GM19455 (cell line): Measurements from ENCODE around the gene ASZ1.

Experiments
- ATAC-seq: cut with Tn5 transposase; IDR thresholded peaks from one replicate; pipeline ENCODE4 v1.9.1; 2021; ENCODE audit not compliant: unreplicated experiment

Gene ASZ1

DNA sequence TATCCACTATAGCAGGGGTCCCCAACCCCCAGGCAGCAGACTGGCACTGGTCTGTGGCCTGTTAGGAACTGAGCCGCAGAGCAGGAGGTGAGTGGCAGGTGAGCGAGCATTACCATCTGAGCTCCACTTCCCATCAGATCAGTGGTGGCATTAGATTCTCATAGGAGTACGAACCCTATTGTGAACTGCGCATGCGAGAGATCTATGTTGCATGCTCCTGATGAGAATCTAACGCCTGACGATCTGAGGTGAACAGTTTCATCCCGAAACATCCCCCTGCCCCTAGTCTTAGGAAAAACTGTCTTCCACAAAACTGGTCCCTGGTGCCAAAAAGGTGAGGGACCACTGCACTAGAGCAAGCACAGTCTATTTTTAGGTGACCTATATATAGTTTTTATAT lies 23.6 kb downstream of the ASZ1 start:
- no peak for ATAC-seq

- no peak for ATAC-seq
Observed at GRCh38 chr7:117402109-117402508, 25.2 kb downstream of the ASZ1 start.

DNA sequence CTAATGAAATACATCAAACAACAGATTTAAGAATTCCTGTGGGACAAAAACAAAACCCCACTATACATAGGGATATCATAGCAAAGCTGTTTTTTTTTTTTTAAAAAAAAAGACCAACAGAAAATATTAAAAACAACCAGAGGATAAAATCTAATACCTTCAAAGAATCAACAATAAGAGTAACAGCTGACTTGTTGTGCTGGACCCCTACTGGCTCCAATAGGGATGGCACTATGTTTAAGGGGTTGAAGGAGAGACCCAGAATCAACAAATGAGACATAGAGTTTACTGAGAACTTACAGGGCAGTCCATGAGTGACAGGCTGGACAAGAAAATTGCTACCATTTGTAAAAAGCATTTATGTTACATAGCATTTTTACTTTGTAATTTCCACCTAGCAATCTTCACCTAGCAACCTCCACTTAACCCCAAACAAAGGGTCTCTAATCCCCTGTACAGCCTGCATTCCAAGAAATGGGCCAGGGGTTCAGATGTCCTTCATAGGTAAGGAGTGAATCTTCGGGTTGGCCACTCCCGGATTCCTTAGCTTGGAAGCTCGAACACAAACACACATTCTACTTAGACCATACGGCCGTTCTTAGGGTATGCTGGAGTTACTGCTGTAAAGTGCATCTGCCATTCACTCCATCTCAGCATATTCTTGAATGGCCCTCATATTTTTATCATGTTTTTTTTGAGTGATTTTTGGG lies 25.8 kb downstream of the ASZ1 start:
- ATAC-seq, result no peak

DNA sequence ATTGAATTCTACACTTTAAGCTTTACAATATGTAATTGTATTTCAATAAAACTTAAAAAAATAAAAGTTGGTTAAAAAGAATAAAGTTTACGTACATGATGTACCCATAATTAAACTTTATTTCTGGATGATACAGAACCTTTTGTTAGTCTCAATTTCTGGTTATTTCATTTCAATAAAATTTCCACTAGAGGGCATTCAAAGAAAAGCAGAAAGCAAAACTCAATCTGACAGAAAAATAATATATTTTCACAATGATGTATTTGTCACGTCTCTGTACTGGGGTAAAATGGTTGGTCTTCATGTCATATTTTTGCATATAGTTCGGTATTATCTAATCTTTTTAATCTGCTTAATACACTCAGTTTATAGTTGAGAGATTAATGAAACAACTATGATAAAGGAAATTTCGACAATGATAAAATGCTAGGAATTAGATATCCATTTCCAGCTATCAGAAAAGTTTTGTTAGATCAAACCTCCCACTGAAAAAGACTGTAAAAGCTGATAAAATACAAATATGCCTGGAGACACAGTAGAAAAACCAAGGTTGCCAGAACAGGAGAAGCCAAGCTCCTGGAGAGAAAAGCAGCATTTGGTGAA lies 27.4 kb downstream of the ASZ1 start:
- no peak for ATAC-seq

DNA sequence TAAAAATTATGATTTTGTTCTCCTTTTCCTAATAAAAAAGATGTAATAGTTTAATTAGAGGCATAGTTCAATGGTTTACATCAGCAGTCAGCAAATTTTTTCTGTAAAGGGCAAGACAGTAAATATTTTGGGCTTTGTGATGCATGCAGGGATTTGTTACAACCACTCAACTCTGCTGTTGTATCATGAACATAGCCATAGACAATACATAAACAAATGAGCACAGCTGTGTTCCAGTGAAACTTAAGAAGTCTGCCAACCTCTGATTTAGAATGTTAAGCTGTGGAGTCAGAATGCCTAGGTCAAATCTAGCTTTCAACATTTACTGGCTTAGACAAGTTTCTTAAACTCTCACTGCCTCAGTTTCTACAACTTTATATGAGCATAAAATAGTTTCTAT lies 31.6 kb downstream of the ASZ1 start:
- ATAC-seq, result no peak

- ATAC-seq, result no peak
Observed at GRCh38 chr7:117393781-117394180, 33.5 kb downstream of the ASZ1 start.

- ATAC-seq, result no peak
Observed at GRCh38 chr7:117389871-117390270, 37.4 kb downstream of the ASZ1 start.

DNA sequence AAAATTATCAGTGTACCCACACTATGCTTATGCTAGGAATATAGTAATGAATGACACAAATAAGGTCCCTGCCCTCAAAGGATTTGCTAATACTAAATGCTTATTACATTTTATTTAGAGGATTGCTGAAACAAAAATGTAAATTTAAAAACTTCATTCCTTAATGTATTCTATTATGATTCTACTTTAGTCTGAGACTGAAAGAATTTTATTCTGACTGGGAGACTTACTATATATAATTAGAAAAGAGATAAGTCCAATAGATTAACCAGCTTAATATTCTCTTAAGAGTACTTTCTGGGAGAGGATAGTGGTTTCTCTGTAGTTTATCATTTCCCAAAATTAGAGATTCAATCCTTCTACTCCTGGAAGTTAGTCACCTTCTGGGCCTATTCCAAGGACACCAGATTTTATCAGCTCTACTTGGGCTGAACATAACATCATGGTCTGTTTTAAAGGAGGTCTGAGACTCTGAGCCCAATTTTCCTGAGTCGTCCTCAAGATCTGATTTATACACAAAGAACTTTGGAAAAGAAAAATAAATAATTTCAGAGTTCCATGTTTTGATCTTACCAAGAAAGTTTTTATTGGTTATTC lies 41.1 kb downstream of the ASZ1 start:
- no peak for ATAC-seq

DNA sequence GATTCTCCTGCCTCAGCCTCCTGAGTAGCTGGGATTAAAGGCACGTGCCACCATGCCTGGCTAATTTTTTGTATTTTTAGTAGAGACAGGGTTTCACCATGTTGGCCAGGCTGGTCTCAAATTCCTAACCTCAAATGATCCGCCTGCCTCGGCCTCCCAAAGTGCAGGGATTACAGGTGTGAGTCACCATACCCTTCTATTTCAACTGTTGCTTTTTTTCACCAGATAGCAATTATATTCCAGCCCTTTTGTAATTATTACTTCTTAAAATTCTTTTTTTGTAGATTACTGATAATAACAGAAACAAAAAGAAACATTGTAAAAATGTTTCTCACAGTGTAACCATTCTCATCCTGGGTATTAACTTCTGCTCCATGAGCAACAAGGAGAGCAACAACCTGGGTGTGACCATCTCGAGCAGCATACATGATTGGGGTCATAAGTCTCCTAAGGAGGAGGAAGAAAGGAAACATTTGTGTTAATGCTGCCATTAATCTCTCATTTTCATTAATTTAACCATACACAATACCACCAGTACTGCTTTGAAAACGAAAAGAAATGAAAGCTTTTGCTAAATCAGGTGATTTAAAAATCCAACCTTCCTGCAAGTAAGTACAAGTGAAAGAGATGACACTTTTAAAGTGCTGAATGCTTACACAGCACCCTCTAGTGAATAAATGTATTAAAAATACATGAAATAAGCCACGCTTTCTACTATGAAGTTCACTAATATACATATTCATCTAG lies 41.8 kb downstream of the ASZ1 start:
- ATAC-seq, result no peak

DNA sequence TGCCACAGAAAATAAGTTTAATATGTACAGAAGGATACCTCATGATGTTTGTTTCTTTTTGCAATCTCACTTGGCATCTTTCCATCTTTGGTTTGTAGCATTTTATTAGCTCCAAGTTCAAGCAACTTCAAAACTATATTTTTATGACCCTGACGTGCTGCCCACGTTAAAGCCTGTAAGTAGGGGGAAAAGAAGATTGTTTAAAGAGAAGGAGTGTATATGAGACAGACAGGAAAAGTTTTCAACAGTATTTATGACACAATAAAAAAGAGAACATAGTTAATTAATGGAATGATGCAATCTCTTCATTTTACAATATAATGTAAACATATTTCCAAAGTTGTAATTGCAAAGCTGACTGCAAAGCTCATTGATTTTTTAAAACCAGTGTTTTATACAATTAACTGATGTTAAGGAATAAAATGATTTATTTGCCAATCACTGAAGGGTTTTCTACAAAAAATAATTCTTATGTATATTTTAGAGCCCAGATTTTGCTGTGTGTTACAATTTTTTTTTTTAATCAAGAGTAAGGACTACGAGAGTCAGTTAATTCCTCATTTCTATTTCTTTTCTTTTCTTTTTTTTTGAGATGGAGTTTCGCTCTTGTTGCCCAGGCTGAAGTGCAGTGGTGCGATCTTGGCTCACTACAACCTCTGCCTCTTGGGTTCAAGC lies 42.5 kb downstream of the ASZ1 start:
- no peak for ATAC-seq

- ATAC-seq, result no peak
Observed at GRCh38 chr7:117383483-117384189, 43.7 kb downstream of the ASZ1 start.

DNA sequence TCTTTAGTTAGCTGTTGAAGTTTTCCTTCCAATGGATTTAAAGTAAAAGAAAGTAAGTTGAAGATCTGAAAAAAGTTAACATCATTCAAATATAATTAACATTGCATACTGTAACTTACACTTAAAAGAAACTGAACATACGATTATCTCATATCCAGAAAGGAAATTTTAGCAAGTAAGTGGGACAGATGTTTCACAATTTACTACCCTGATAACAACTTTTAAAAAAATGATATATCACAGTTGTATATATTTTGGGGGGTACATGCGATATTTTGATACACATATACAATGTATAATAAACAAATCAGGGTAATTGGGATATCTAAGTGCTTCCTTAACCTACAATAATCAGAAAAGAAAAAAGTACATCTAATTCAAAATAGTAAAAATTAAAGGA lies 44.2 kb downstream of the ASZ1 start:
- no peak for ATAC-seq

DNA sequence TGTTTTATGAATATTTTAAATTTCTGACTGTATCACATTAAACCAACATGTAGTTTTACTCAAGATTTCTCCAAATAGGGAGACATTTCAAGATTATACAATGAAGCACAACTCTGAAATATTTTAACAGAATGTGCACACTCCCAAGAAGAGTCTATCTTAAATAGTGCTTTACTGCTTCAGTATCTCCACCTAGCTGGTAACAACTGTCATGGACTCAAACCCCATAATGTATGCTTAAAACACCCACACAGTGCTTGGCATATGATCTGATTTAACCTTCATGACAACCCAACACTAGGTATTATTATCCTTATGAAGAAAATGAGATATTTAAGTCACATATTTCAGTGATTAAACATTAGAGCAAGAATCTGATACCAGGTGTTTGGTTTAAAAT lies 45.9 kb downstream of the ASZ1 start:
- no peak for ATAC-seq

- no peak for ATAC-seq
Observed at GRCh38 chr7:117375380-117375779, 51.9 kb downstream of the ASZ1 start.

- ATAC-seq, result no peak
Observed at GRCh38 chr7:117372073-117372472, 55.2 kb downstream of the ASZ1 start.

- ATAC-seq, result no peak
Observed at GRCh38 chr7:117364339-117365080, 62.8 kb downstream of the ASZ1 start.

GRCh38 chr7:117362294-117362888 lies 64.9 kb downstream of the ASZ1 start:
- peak; percentile 57 for ATAC-seq

- ATAC-seq, result no peak
Observed at GRCh38 chr7:117350027-117350426, 77.3 kb downstream of the ASZ1 start.

DNA sequence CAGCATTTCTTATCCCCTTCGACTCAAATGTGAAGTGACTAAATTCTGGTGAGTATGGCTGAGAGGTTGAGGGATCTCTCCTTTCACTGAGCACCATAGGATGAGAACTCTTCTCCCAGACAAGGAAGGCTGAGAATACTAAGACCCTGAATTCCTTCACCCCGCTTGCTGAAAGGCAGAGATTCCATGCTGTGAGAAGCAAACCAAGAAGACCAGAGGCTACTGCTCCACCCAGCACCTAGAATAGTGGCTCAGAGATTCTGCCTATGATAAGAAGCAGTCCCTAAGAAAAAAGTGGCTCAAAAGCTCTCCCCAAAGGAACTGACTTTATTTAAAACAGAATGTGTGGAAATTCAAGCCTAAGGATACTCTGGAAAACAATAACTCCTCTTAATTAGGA lies 77.7 kb downstream of the ASZ1 start:
- ATAC-seq, result no peak
